ENCODE measurements around the gene AGBL4.

Gene AGBL4

GRCh38 chr1:48753293-48753692 lies 1270.5 kb downstream of the AGBL4 start:
- Histone ChIP-seq H3K4me1 (ENCODE audit: insufficient read depth, low read length, severe bottlenecking) (no peaks in the 10 kb centered on the region), H3K9me3 (ENCODE audit: low read length) (no peaks in the 10 kb centered on the region), H3K9ac (ENCODE audit: low read length) (no peak overlapping the region), H3F3A (ENCODE audit: insufficient read depth, low read length) (no peaks in the 10 kb centered on the region), H3K27ac (ENCODE audit: low read depth, low read length, poor library complexity, severe bottlenecking) (no peak overlapping the region), H4K20me1 (ENCODE audit: insufficient read depth, low read length) (no peaks in the 10 kb centered on the region), H3K36me3 (ENCODE audit: insufficient read depth, low read length) (no peaks in the 10 kb centered on the region), H3K79me2 (ENCODE audit: insufficient read depth, low read length) (no peaks in the 10 kb centered on the region), H3K27me3 (ENCODE audit: insufficient read depth, low read length) (no peaks in the 10 kb centered on the region), H3K4me3 (ENCODE audit: low read depth, low read length, poor library complexity, severe bottlenecking) (no peak overlapping the region), H2AFZ (ENCODE audit: low read length) (no peak overlapping the region), H3K9me2 (ENCODE audit: low read depth, low read length) (no peaks in the 10 kb centered on the region), H3K4me2 (ENCODE audit: low read length) (no peak overlapping the region)
- TF ChIP-seq CTCF (IDR thresholded peaks at IDR 0.05; ENCODE audit: low read length), result no peak
- no peak for TF ChIP-seq EZH2 (IDR thresholded peaks at IDR 0.05; ENCODE audit: borderline replicate concordance, low read length)

- Histone ChIP-seq H3K79me2 (ENCODE audit: insufficient read depth, low read length) (no peaks in the 10 kb centered on the region), H3F3A (ENCODE audit: insufficient read depth, low read length) (no peaks in the 10 kb centered on the region), H2AFZ (ENCODE audit: low read length) (no peak overlapping the region), H3K36me3 (ENCODE audit: insufficient read depth, low read length) (no peaks in the 10 kb centered on the region), H3K9me2 (ENCODE audit: low read depth, low read length) (no peaks in the 10 kb centered on the region), H4K20me1 (ENCODE audit: insufficient read depth, low read length) (no peaks in the 10 kb centered on the region), H3K4me2 (ENCODE audit: low read length) (no peak overlapping the region), H3K9me3 (ENCODE audit: low read length) (no peaks in the 10 kb centered on the region), H3K27me3 (ENCODE audit: insufficient read depth, low read length) (no peaks in the 10 kb centered on the region), H3K4me3 (ENCODE audit: low read depth, low read length, poor library complexity, severe bottlenecking) (no peak overlapping the region), H3K27ac (ENCODE audit: low read depth, low read length, poor library complexity, severe bottlenecking) (no peak overlapping the region), H3K4me1 (ENCODE audit: insufficient read depth, low read length, severe bottlenecking) (no peaks in the 10 kb centered on the region), H3K9ac (ENCODE audit: low read length) (no peak overlapping the region)
- TF ChIP-seq CTCF (IDR thresholded peaks at IDR 0.05; ENCODE audit: low read length) (no peak), EZH2 (IDR thresholded peaks at IDR 0.05; ENCODE audit: borderline replicate concordance, low read length) (no peak)
These were observed 1273.6 kb downstream of the AGBL4 start for GRCh38 chr1:48750109-48750508.

- Histone ChIP-seq H3K9me3 (ENCODE audit: low read length) (no peaks in the 10 kb centered on the region), H3K27me3 (ENCODE audit: insufficient read depth, low read length) (no peaks in the 10 kb centered on the region), H3K36me3 (ENCODE audit: insufficient read depth, low read length) (no peaks in the 10 kb centered on the region), H2AFZ (ENCODE audit: low read length) (no peak overlapping the region), H3K4me3 (ENCODE audit: low read depth, low read length, poor library complexity, severe bottlenecking) (no peak overlapping the region), H3K9me2 (ENCODE audit: low read depth, low read length) (no peaks in the 10 kb centered on the region), H3K27ac (ENCODE audit: low read depth, low read length, poor library complexity, severe bottlenecking) (no peak overlapping the region), H3K4me2 (ENCODE audit: low read length) (no peak overlapping the region), H4K20me1 (ENCODE audit: insufficient read depth, low read length) (no peaks in the 10 kb centered on the region), H3K4me1 (ENCODE audit: insufficient read depth, low read length, severe bottlenecking) (no peaks in the 10 kb centered on the region), H3F3A (ENCODE audit: insufficient read depth, low read length) (no peaks in the 10 kb centered on the region), H3K9ac (ENCODE audit: low read length) (no peak overlapping the region), H3K79me2 (ENCODE audit: insufficient read depth, low read length) (no peaks in the 10 kb centered on the region)
- no peak for TF ChIP-seq CTCF (IDR thresholded peaks at IDR 0.05; ENCODE audit: low read length)
- TF ChIP-seq EZH2 (IDR thresholded peaks at IDR 0.05; ENCODE audit: borderline replicate concordance, low read length), result no peak
These were observed 1274.7 kb downstream of the AGBL4 start for GRCh38 chr1:48749068-48749467.

All from OCI-LY1 (cell line).